Endothelial cell of umbilical vein (primary cell): ENCODE data around the gene MSANTD2. TPM values are rescaled to one million over a fixed set of nuclear protein-coding genes. Genes with fewer than 3 reads are reported as not detected.
A peak's percentile ranks its signal among the peaks of the same experiment; 100 is the strongest.

ENCODE experiments used
- BruUV-seq: library from RNA; stranded (reverse); fragments of 400-500 nt; replicated peaks from 2 replicates; lab custom pipeline; 2021; lab: Mats Ljungman, UMichigan
- CTCF ChIA-PET: fragments of 300-600, 350-600 bp; sonication (Branson Sonifier 250); formaldehyde crosslinking; loops from one replicate; lab custom pipeline; 2021; ENCODE audit warnings: antibody characterized with exemption, inconsistent platforms; lab: Charles Lee
- POLR2A ChIA-PET: fragments of 300-600, 350-600 bp; sonication (Branson Sonifier 250); formaldehyde crosslinking; loops from one replicate; lab custom pipeline; 2021; ENCODE audit warnings: antibody characterized with exemption, inconsistent platforms; lab: Charles Lee
- DNase-seq: peaks from one replicate; pipeline ENCODE4 v3.0.0-alpha.2; 2011; ENCODE audit warnings: low read depth, low spot score
- FAIRE-seq: peaks from 2 replicates; lab custom pipeline; 2011; peaks lifted over from hg19 to GRCh38; lab: Jason Lieb, UNC
- H2AFZ ChIP-seq: 2 replicates; pipeline ENCODE4 v1.6.0; 2012; ENCODE audit warnings: low read depth, low read length, control low read depth, inconsistent platforms
- H3K27ac ChIP-seq: 2 replicates; pipeline ENCODE4 v1.5.1; 2011; ENCODE audit warnings: low read depth, mild to moderate bottlenecking, control low read depth, low read length, moderate library complexity; ENCODE audit not compliant: insufficient read depth
- H3K27me3 ChIP-seq, 2 experiments: 2 replicates each; pipeline versions ENCODE4 v1.6.0 to v1.6.1; 2011; ENCODE audit warnings: low read length in 2 of 2, mixed read lengths in 1 of 2; ENCODE audit not compliant: control insufficient read depth in 2 of 2, insufficient read depth in 2 of 2
- H3K36me3 ChIP-seq, 2 experiments: 2 replicates in 1 of 2; 3 replicates in 1 of 2; pipeline ENCODE4 v1.5.1; 2011; ENCODE audit warnings: low read length in 2 of 2, mild to moderate bottlenecking in 1 of 2, moderate library complexity in 1 of 2; ENCODE audit not compliant: control insufficient read depth in 2 of 2, insufficient read depth in 2 of 2; ENCODE audit errors: extremely low read depth in 1 of 2
- H3K4me1 ChIP-seq: 3 replicates; pipeline ENCODE4 v1.5.1; 2011; ENCODE audit warnings: mild to moderate bottlenecking, low read length; ENCODE audit not compliant: control insufficient read depth, insufficient read depth; ENCODE audit errors: extremely low read depth
- H3K4me2 ChIP-seq: 2 replicates; pipeline ENCODE4 v1.6.1; 2011; ENCODE audit warnings: low read length, control low read depth, mixed read lengths; ENCODE audit not compliant: insufficient read depth
- H3K4me3 ChIP-seq, 3 experiments: fragments of 200-600 bp in 1 of 3; sonication (generic), shearing (Covaris generic) in 1 of 3; replicated peaks in 1 of 3; 2 replicates each; pipeline ENCODE4 v1.5.1; 2011 to 2016; ENCODE audit warnings: control low read depth in 3 of 3, low read length in 3 of 3, mild to moderate bottlenecking in 2 of 3, inconsistent platforms in 1 of 3, low read depth in 1 of 3, moderate library complexity in 1 of 3; ENCODE audit not compliant: insufficient read depth in 1 of 3
- H3K79me2 ChIP-seq: 2 replicates; pipeline ENCODE4 v1.6.0; 2012; ENCODE audit warnings: low read length, inconsistent platforms; ENCODE audit not compliant: control insufficient read depth, insufficient read depth
- H3K9ac ChIP-seq: replicated peaks from 2 replicates; pipeline ENCODE3; 2011; ENCODE audit warnings: low read length, control low read depth; ENCODE audit not compliant: insufficient read depth; ENCODE audit errors: extremely low read depth
- H3K9me1 ChIP-seq: replicated peaks from 3 replicates; pipeline ENCODE4 v1.6.0; 2011; ENCODE audit warnings: mild to moderate bottlenecking, low read length; ENCODE audit not compliant: control insufficient read depth, insufficient read depth; ENCODE audit errors: extremely low read depth
- H3K9me3 ChIP-seq: replicated peaks from 2 replicates; pipeline ENCODE4 v1.5.1; 2012; ENCODE audit warnings: low read length, inconsistent platforms; ENCODE audit not compliant: control insufficient read depth, insufficient read depth
- H4K20me1 ChIP-seq: replicated peaks from 2 replicates; pipeline ENCODE3; 2011; ENCODE audit warnings: mild to moderate bottlenecking, low read length; ENCODE audit not compliant: control insufficient read depth, insufficient read depth; ENCODE audit errors: extremely low read depth
- CTCF ChIP-seq, 2 donors: IDR thresholded peaks; 1 replicate in 1 of 2; 2 replicates in 1 of 2; pipeline ENCODE4 v1.5.1; 2011; ENCODE audit warnings: low read length in 2 of 2, mild to moderate bottlenecking in 2 of 2, moderate library complexity in 2 of 2, control low read depth in 1 of 2, inconsistent platforms in 1 of 2, low read depth in 1 of 2; ENCODE audit not compliant: insufficient read depth in 1 of 2; ENCODE audit errors: extremely low read depth in 1 of 2
- EZH2 ChIP-seq: IDR thresholded peaks from 2 replicates; pipeline ENCODE4 v1.6.1; 2012; ENCODE audit warnings: borderline replicate concordance, low read depth, mild to moderate bottlenecking, moderate library complexity, low read length, inconsistent platforms; ENCODE audit not compliant: severe bottlenecking
- FOS ChIP-seq: IDR thresholded peaks from 2 replicates; pipeline ENCODE4 v1.6.1; 2011; ENCODE audit warnings: mild to moderate bottlenecking, low read length, moderate library complexity, borderline replicate concordance; ENCODE audit not compliant: insufficient read depth
- GATA2 ChIP-seq: IDR thresholded peaks from 2 replicates; pipeline ENCODE4 v1.7.0; 2011; ENCODE audit warnings: low read depth, mild to moderate bottlenecking, moderate library complexity, mixed read lengths, low read length; ENCODE audit not compliant: insufficient read length, insufficient read depth
- JUN ChIP-seq: IDR thresholded peaks from 2 replicates; pipeline ENCODE4 v1.6.1; 2011; ENCODE audit warnings: borderline replicate concordance, low read depth; ENCODE audit not compliant: insufficient read length, insufficient read depth
- MYC ChIP-seq: IDR thresholded peaks from one replicate; pipeline ENCODE4 v1.6.1; 2011; ENCODE audit warnings: mild to moderate bottlenecking, low read depth, low read length
- POLR2A ChIP-seq: IDR thresholded peaks from 2 replicates; pipeline ENCODE4 v1.6.1; 2012; ENCODE audit warnings: low read depth, mild to moderate bottlenecking, control low read depth, low read length
- POLR2AphosphoS5 ChIP-seq: IDR thresholded peaks from 2 replicates; pipeline ENCODE4 v1.6.1; 2012; ENCODE audit warnings: low read depth, mild to moderate bottlenecking, control low read depth, low read length, moderate library complexity; ENCODE audit not compliant: insufficient read depth
- dilution Hi-C: fragments of 300-500 bp; cut with MboI; formaldehyde crosslinking; loops from one replicate; pipeline ENCODE4 v1.15.0; 2019; ENCODE audit warnings: low sequenced_read_pairs; ENCODE audit not compliant: extremely low pct_ligation_motif_present
- intact Hi-C: fragments of 100-400 bp; cut with micrococcal nuclease; formaldehyde crosslinking; loops from one replicate; pipeline ENCODE4 v1.10.0; 2022
- polyA plus RNA-seq, 4 experiments: library from polyadenylated mRNA; depleted of rRNA in 3 of 4; stranded (reverse) in 3 of 4; unstranded in 1 of 4; fragments of >200 nt; gene quantifications; 2 replicates each; pipeline versions ENCODE4 v1.2.1 to v1.2.3, GENCODE V29; 2011 to 2012; ENCODE audit warnings: missing spikeins in 1 of 4
- total RNA-seq: library from RNA; stranded (reverse); gene quantifications from 2 replicates; pipeline ENCODE4 v1.2.3, GENCODE V29; 2021
- TF ChIP-seq, protein P1 (sequence below): IDR thresholded peaks from 2 replicates; pipeline ENCODE4 v1.6.1; 2011; ENCODE audit not compliant: insufficient read depth, insufficient read length

Gene MSANTD2
- total and polyA plus RNA-seq, 2 donors (not counting 3 experiments of a cell fraction or from before 2014, with no cell fraction given), result 5.5 to 23.2 TPM

GRCh38 chr11:124754309-124754708 is 45.9 kb downstream of the MSANTD2 start:
- peak overlapping the region; percentile 35 for H3K27ac ChIP-seq
- no peak overlapping the region for H3K9ac ChIP-seq
- BruUV-seq, result no TSS peak
- H3K79me2 ChIP-seq, result peaks cover 39% of the 10 kb centered on the region
- CTCF ChIA-PET, result interaction anchor here (1.2 to 16.9 kb wide), 6 partner anchors 6 to 110 kb away, joined by 3 to 301 read pairs (median 27); partner anchors contain the start of genes ESAM, NRGN and VSIG2
- no peaks in the 10 kb centered on the region for H3K9me3 ChIP-seq
- H3K4me1 ChIP-seq, result peaks cover 76% of the 10 kb centered on the region
- POLR2A ChIA-PET, result interaction anchor here (0.8 to 1.8 kb wide), 4 partner anchors 9 to 122 kb away, joined by 3 to 7 read pairs (median 3); no protein-coding TSS in a partner anchor
- no peaks in the 10 kb centered on the region for H3K27me3 ChIP-seq
- no peak overlapping the region for H3K4me2 ChIP-seq
- TF ChIP-seq POLR2A (peak; percentile 51), EZH2 (no peak), MYC (no peak), JUN (no peak), FOS (peak; percentile 56), POLR2AphosphoS5 (no peak), GATA2 (peak; percentile 21), CTCF (IDR thresholded peaks at IDR 0.05; ENCODE audit: extremely low read depth in 1 of 2, insufficient read depth in 1 of 2, low read depth in 1 of 2, low read length in 2 of 2) (no peak)
- TF ChIP-seq, protein P1, sequence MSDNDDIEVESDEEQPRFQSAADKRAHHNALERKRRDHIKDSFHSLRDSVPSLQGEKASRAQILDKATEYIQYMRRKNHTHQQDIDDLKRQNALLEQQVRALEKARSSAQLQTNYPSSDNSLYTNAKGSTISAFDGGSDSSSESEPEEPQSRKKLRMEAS, result no peak
- no peak overlapping the region for H2AFZ ChIP-seq
- FAIRE-seq (peak; percentile 86), DNase-seq (peak; percentile 37)
- intact Hi-C loops, result no loop called here
- H3K9me1 ChIP-seq, result no peaks in the 10 kb centered on the region
- no peaks in the 10 kb centered on the region for H4K20me1 ChIP-seq
- H3K4me3 ChIP-seq, result no peak overlapping the region
- dilution Hi-C loops, result no loop called here
- H3K36me3 ChIP-seq, result peaks cover 23 to 38% of the 10 kb centered on the region in 2 experiments
